ENCODE results near the gene GPR42.
"Not testable (repeated sequence)": the region's sequence is repeated elsewhere in the genome, so short reads cannot be mapped to it uniquely, and the experiment has no call there.

GRCh38 chr19:35374031-35374430 is 3.2 kb downstream of the GPR42 start:
- TF ChIP-seq CTCF (IDR thresholded peaks at IDR 0.05); ZFX (IDR thresholded peaks at IDR 0.05; ENCODE audit: borderline replicate concordance): not testable (repeated sequence)
